Jurkat, Clone E6-1 (cell line): ENCODE measurements around the gene ASMT.

Experiments used
- DNase-seq: peaks from one replicate; pipeline ENCODE4 v3.0.0-alpha.2; 2011; ENCODE audit warnings: low read depth, low spot score
- H3K4me3 ChIP-seq: 2 replicates; pipeline ENCODE4 v1.5.1; 2011; ENCODE audit warnings: mild to moderate bottlenecking, low read length, control low read depth, moderate library complexity

Gene ASMT

DNA sequence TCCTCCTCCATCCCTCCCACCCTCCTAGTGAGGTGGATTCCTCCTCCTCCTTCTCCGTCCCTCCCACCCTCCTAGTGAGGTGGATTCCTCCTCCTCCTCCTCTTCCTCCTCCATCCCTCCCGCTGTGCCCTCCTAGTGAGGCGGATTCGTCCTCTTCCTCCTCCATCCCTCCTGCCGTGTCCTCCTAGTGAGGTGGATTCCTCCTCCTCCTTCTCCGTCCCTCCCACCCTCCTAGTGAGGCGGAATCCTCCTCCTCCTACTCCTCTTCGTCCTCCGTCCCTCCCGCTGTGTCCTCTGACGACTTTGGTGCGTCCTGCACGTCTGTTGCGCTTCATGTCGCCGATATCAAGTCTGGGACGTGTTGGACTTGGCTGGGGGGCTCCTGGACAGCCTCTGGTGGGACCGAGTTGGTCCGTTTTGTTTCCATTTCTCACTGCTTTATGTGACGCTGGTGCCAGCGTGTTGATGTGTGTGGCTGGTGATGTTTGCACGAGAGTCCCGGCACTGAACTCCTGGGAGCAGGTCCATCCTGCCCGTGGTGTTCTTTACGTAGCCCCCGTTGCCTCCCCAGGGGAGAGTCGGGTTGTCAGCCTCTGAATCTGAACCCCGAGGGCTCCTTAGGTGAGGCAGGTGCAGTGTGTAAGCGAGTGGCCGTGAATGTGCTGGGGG is 18.0 kb upstream of the ASMT start:
- no peak for DNase-seq
- H3K4me3 ChIP-seq: no peak overlapping the region

DNA sequence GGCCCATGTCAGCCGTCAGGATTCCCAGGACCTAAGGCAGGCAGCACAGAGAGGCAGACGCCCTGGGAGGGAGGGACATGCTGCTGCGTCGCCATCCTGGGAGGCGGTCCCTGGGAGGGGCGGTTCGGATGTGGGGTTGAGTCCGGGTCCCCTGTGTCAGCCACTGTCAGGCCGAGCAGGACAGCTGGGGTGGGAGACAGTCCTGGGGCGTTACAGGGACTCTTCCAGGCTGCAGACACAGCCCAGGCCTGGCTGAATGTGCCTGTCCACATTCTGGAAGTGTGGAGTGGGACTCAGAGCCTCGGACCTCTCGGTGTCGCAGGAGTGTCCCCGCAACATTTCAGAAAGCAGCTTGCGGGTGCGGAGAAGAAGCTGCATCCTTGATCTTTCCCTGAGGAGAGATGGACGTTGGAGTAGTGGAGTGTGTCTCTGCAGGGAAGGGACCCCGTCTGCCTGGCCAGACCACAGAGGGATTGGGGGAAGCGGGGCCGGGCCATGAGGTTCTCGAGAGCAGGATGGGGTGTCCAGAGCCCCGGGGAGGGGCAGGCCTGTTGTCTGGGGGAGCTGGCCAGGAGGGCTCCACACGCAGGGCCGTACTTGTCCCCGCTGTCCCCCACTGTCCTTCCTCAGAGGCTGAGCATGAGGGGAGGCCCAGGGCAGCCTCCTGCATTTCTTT is 17.4 kb upstream of the ASMT start:
- H3K4me3 ChIP-seq: no peak overlapping the region
- DNase-seq: no peak

DNA sequence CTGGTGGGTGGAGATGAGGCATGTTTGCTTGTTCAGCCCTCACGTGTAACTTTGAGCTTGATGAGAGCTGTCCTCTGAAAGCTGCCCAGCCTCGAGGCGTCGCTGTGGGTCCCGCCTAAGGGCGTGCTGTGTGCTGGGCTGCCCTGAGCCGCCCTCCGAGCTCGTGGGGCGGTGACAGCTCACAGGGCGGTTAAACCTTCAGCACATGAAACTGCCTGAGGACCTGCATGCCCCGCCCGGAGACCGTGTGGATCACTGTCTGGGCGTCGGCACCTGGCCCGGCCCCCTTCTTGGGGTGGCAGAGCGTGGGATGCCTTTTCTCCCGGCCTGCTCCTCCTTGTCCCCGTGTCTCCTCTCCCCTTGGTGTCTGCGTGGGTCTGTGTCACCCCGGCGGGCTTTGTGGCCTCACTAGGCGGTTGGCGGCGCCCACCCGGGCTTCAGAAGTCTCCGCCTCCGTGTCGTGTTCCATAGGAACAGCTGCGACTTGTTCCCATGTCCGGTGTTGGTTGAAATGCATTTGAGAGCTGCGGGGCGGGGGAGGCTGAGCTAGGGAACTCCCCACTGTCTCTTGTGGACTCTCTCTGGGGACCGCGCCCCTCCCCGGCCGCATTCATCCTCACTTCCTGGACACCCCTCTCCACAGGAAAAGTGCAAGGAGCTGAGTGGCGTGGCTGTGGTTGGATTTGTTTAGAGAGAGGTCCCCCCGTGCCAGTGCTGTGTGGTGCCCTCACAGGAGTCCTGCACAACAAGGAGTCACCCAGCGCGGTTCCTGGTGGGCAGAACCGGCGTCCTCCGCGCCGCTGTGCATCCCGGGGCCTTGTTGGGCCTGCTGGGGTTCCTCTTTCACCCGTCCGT is 16.6 kb upstream of the ASMT start:
- no peak overlapping the region for H3K4me3 ChIP-seq
- no peak for DNase-seq

DNA sequence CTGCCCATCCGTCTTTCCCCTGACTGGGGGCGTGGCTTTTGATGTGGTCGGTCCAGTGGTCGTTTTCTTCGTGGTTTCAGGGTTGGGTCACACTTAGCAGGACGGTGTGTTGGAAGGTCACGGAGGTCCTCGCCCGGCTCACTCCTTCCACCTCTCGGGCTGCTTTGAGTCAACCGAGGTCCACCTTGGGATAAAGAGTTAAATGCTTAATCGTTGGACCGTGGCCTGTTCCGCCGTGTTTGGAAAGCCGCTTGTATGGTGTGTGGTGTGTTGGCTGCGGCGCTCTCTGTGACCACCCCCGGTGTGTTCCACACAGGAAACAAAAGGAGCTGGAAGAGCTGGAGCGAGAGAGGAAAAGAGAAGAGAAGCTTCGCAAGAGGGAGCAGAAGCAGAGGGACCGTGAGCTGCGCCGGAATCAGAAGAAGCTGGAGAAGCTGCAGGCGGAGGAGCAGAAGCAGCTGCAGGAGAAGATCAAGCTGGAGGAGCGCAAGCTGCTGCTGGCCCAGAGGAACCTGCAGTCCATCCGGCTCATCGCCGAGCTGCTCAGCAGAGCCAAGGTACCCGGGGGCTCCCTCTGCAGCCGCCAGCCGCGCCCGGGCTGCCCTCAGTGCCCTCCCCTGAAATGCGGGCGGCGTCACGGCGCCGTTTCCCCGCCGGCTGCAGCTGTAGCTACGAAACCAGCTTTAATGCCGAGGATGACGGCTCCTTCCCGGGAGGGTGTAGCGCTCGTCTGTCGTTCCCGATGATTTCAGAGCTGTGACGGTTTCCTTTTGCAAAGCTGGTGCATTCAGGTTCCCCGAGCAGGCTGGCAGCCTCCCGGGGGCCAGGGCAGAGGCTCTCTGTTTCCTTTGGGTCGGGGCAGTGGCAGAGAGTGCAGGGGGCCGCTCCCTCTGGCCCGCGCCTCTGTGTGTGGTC is 15.7 kb upstream of the ASMT start:
- no peak for DNase-seq
- no peak overlapping the region for H3K4me3 ChIP-seq

DNA sequence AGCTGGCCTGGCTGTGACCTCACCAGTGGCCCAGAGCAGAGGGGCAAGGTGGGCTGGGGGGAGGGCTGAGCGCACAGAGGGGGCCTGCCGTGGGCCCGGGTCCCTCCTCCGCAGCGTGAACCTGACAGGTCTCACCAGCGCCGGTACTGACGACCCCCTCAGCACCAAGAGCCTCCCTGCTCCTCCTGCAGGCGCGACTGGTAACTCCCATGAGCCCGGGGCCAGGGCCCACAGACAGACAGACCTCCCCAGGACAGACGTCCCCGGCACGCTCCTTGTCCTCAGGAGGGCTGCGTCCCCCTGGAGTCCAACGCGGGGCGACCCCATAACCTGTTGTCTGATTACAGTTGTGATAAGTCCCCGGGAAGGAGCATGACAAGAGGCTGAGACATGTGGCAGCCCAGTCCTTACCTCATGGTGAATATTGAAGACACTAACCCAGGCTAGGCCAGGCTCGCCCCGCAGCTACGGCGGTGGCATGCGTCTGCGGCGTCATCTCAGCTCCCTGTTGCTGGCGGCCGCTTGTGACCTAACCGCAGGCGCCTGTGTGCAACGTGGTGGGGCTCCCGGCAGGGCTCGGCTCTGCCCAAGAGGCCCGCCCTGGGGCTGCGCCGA is 15.0 kb upstream of the ASMT start:
- DNase-seq: no peak
- no peak overlapping the region for H3K4me3 ChIP-seq

DNA sequence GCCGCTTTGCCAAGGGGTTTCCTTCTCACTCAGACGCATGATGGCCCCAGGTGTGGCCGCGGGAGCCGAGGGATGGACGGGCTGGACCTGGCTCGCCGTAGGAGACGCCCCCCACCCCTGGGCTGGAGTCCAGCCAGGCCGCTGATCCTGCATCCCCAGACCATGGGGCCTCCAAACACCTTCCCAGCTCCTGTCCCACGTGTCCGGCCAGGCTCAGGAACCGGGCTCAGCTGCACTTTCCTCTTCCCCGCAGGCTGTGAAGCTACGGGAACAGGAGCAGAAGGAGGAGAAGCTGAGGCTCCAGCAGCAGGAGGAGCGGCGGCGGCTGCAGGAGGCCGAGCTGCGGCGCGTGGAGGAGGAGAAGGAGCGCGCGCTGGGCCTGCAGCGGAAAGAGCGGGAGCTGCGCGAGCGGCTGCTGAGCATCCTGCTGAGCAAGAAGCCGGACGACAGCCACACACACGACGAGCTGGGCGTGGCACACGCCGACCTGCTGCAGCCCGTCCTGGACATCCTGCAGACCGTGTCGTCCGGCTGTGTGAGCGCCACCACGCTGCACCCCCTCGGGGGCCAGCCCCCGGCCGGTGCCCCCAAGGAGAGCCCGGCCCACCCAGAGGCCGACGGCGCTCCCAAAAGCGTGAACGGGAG is 14.3 kb upstream of the ASMT start:
- no peak for DNase-seq
- no peak overlapping the region for H3K4me3 ChIP-seq

DNA sequence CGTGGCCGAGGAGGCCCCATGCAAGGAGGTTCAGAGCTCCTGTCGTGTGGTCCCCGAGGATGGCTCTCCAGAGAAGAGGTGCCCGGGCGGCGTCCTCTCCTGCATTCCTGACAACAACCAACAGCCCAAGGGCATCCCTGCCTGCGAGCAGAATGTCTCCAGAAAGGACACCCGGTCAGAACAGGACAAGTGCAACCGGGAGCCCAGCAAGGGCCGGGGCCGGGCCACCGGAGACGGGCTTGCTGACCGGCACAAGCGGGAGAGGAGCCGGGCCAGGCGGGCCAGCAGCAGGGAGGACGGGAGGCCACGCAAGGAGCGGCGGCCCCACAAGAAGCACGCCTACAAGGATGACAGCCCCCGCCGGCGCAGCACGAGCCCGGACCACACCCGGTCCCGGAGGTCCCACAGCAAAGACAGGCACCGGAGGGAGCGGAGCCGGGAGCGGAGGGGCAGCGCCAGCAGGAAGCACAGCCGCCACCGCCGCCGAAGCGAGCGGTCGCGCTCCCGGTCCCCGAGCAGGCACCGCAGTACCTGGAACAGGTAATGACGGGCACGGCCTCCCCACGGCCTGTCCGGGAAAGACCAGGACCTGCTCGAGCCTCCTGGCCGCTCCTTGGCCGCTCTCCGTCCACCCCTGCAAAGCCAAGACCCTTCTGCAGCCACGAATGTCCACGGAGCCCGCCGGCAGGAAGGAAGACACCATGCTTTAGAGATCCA is 13.7 kb upstream of the ASMT start:
- H3K4me3 ChIP-seq: no peak overlapping the region
- no peak for DNase-seq

DNA sequence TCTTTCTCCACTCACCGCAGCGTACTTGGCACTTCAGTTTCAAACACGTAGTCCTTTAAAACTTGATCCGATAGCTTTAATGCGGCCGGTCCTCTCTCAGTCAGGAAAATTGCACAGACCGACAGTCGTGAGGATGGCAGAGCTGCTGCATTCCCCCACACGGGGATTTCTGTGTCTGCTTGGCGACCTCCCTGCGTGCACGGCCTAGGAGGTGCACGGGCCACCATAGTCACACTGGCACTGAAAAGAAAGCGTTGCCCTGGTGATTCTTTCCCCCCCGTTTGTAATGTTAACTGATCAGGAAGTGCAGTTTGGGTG is 13.1 kb upstream of the ASMT start:
- no peak for DNase-seq

DNA sequence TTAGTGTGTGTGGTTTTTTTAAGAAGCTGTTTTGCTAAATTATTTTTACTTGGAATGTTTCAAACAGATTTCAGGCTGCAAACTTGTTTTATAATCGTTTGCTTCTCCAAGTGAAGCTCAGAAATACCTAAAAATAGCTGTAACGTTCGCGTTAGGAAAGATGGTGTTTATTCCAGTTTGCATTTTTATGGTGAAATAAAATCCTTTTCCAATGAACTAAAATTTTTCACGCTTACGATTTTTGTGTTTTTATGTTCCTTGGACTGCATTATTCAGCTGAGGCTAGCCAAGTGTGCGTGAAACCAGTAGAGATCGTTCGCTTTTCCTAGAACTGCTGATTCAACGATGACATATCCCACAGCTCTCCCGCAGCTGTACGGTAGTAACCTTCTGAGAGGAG is 12.6 kb upstream of the ASMT start:
- no peak overlapping the region for H3K4me3 ChIP-seq
- no peak for DNase-seq

More for the DNA sequence above, 13.1 kb upstream of the ASMT start:
- H3K4me3 ChIP-seq: no peak overlapping the region

DNA sequence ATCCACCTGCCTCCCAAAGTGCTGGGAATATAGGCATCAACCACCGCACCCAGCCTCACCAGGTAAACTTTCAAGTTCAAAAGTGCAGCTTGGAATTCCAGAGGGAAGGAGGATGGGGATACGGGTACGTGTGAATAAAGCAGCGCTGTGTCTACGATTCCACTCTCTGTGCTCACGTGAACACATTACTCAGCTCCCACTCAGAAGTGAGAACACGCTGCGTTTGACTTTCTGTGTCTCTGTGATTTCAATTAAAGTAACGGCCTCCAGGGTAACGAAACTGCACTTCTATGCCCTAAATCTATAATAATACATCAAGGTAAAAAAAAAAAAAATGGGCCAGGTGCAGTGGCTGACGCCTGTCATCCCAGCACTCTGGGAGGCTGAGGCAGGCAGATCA is 8.4 kb upstream of the ASMT start:
- no peak overlapping the region for H3K4me3 ChIP-seq
- no peak for DNase-seq

DNA sequence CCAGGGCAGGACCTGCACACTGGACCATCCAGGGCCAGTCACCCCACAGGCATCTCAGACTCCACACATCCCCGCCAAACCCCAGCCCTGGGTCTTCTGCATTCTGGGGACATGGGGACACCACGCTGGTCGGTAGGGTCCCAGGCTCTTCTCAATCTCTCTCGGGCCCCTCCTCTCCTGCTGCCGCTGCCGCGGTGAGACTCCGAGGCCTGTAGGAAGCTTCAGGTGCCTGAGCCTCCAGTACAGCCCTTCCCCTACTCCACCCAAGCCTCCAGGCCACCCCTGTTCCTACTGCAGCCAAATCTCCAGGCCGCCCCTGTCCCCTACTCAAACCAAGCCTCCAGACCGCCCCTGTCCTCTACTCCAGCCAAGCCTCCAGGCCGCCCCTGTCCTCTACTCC is 5.5 kb upstream of the ASMT start:
- no peak for DNase-seq
- no peak overlapping the region for H3K4me3 ChIP-seq

DNA sequence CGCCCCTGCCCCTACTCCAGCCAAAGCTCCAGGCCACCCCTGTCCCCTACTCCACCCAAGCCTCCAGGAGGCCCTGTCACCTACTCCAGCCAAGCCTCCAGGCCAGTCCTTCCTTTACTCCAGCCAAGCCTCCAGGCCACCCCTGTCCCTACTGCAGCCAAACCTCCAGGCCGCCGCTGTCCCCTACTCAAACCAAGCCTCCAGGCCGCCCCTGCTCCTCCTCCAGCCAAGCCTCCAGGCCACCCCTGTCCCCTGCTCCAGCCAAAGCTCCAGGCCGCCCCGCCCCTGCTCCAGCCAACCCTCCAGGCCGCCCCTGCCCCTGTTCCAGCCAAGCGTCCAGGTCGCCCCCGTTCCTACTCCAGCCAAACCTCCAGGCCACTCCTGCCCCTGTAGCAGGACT is 5.1 kb upstream of the ASMT start:
- H3K4me3 ChIP-seq: no peak overlapping the region
- DNase-seq: no peak

DNA sequence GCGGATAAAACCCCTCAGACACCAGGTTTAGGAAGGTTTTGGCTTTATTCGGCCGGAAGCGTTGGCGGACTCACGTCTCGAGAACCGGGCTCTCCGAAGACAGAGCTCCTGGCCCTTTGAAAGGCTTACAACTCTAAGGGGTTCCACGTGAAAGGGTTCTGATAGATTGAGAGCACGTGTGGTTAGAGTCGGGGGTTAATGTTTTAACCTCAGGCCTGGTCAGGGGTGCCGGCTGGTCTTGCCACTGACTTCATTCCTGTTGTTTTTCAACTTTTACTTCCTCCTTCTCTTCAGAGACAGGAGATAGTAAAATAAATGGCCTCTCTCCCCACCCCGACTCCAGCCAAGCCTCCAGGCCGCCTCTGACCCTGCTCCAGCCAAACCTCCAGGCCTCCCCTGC is 4.7 kb upstream of the ASMT start:
- no peak for DNase-seq
- H3K4me3 ChIP-seq: no peak overlapping the region

DNA sequence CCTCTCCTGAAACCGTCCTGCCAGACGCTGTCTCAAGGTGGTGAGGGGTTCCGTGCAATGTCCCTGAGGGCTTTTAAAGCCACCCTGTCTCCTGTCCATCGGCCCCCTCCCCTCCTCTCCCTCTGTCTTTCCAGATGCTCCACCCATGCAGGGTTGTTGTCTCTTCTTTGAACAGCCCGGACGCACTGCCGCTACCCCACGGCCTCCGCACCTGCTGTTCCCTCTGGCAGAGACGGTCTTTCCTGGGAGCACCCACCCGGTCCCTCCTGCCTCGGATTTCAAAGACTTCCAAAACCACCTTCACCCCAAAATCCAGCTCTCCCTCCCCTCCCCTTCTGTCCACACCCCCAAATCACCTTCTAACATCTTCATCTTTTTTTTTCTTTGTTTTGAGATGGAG is 4.1 kb upstream of the ASMT start:
- no peak overlapping the region for H3K4me3 ChIP-seq
- DNase-seq: no peak

DNA sequence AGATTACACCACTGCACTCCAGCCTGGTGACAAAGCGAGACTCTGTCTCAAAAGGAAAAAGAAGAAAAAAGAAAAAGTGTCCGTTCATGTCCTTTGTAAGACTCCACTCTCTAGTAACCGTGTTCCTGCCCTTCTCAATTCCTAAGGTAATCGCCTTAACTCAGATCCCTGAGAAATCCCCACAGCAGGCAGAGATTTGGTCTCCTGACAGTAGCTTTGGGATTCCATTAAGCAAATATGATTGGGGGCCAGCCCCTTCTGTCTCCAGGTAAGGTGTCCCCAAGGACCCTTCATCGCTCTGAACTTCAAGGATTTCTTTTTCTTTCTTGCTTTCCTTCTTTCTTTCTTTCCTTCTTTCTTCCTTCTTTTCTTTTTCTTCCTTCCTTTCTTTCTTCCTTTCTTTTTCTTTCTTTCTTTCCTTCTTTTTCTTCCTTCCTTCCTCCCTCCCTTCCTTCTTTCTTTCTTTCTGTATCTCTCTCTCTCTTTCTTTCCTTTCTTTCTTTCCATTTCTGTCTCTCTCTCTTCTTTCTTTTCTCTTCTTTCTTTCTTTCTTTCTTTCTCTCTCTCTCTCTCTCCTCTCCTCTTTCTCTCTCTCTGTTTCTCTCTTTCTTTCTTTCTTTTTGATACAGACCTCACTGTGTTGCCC is 2.1 kb upstream of the ASMT start:
- DNase-seq: no peak

DNA sequence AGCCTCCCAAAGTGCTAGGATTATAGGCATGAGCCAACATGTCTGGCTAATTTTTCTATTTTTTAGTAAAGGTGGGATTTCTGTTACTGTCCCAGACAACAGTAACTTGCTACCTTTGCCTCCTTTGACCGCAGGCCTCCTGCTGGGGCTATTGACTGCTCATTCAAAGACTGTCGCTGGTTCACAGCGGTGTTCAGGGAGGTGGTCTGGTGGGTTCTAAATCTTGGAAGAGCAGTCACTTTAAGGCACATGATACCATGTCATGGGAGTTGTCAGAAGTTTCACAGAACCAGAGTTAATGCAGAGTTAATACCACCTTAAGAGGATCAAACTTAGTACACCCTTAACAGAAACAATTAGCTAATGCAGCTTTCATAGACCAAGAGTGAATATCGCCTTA is 3.8 kb downstream of the ASMT start:
- no peak for DNase-seq
- no peak overlapping the region for H3K4me3 ChIP-seq

More for the DNA sequence above, 2.1 kb upstream of the ASMT start:
- no peak overlapping the region for H3K4me3 ChIP-seq

DNA sequence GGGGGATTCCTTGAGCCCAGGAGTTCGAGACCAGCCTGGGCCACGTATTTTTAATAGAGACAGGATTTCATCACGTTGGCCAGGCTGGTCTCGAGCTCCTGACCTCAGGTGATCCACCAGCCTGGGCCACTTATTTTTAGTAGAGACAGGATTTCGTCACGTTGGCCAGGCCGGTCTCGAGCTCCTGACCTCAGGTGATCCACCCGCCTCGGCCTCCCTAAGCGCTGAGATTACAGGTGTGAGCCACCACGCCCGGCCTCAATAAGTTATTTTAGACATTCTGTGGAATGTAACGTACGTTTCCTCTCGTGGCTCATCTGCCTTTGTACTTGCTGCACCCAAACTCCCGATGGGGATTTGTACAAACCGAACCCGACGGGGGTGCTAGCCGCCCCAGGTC is 8.8 kb downstream of the ASMT start:
- DNase-seq: no peak
- H3K4me3 ChIP-seq: no peak overlapping the region
